Kasumi-1 (cell line): ENCODE data around the gene ZNF451.

Source experiments
- DNase-seq, 2 experiments: peaks; one replicate each; lab custom pipeline; 2025; lab: John Stamatoyannopoulos, UW

Gene ZNF451

GRCh38 chr6:57147955-57148858, 58.2 kb downstream of the ZNF451 start:
- no peak for DNase-seq

GRCh38 chr6:57158658-57159057, 68.7 kb downstream of the ZNF451 start:
- DNase-seq = no peak

- no peak for DNase-seq
These were observed 69.1 kb downstream of the ZNF451 start for GRCh38 chr6:57159127-57159526.

GRCh38 chr6:57162028-57162427, 72.0 kb downstream of the ZNF451 start:
- no peak for DNase-seq

- no peak for DNase-seq
These were observed 72.5 kb downstream of the ZNF451 start for GRCh38 chr6:57162516-57162915.

GRCh38 chr6:57163956-57164355, 74.0 kb downstream of the ZNF451 start:
- DNase-seq = peak; percentile 64 to 77

GRCh38 chr6:57165080-57165479, 75.1 kb downstream of the ZNF451 start:
- no peak for DNase-seq

GRCh38 chr6:57172136-57173055, 82.4 kb downstream of the ZNF451 start, which contains the start of gene BAG2:
Gene BAG2, plus strand, starts transcription at chr6:57172326. Its CDS starts 372 bp downstream, at chr6:57172698.
- peak; percentile 91 to 96 for DNase-seq

GRCh38 chr6:57173056-57173885, 83.3 kb downstream of the ZNF451 start:
- DNase-seq = peak; percentile 20 to 65

GRCh38 chr6:57173886-57174510, 84.0 kb downstream of the ZNF451 start:
- peak in 1 of 2 experiments; percentile 38 for DNase-seq

GRCh38 chr6:57174511-57174907, 84.5 kb downstream of the ZNF451 start:
- DNase-seq = no peak

GRCh38 chr6:57177545-57178265, 87.7 kb downstream of the ZNF451 start:
- no peak for DNase-seq

GRCh38 chr6:57180596-57180995, 90.6 kb downstream of the ZNF451 start:
- no peak for DNase-seq

GRCh38 chr6:57182017-57182432, 92.0 kb downstream of the ZNF451 start:
- no peak for DNase-seq

GRCh38 chr6:57183336-57183735, 93.3 kb downstream of the ZNF451 start:
- DNase-seq = no peak

GRCh38 chr6:57190140-57190539, 100.2 kb downstream of the ZNF451 start:
- peak; percentile 12 to 54 for DNase-seq

- DNase-seq = no peak
These were observed 103.2 kb downstream of the ZNF451 start for GRCh38 chr6:57193177-57193576.

GRCh38 chr6:57195457-57195856, 105.5 kb downstream of the ZNF451 start:
- DNase-seq = no peak

GRCh38 chr6:57198926-57199636, 109.1 kb downstream of the ZNF451 start:
- DNase-seq = no peak

- no peak for DNase-seq
These were observed 111.7 kb downstream of the ZNF451 start for GRCh38 chr6:57201718-57202117.
